Posterior vena cava (tissue), 2 donors: ENCODE measurements around the gene ALOX15. TPM values are rescaled to one million over a fixed set of nuclear protein-coding genes. Genes with fewer than 3 reads are reported as not detected.
A peak's percentile ranks its signal among the peaks of the same experiment; 100 is the strongest.
"Not testable (repeated sequence)": the region's sequence is repeated elsewhere in the genome, so short reads cannot be mapped to it uniquely, and the experiment has no call there.

Experiments
- DNase-seq: peaks from one replicate; pipeline ENCODE4 v3.0.0-alpha.2; 2020; ENCODE audit warnings: low spot score
- intact Hi-C, 2 donors: fragments of 100-400 bp; cut with DNase I; formaldehyde crosslinking; loops; one replicate each; pipeline versions ENCODE4 v1.14.1 to v1.14.2; 2022 to 2023
- total RNA-seq, 2 donors: library from RNA; stranded (reverse); fragmentation: NEBNext Ultra II Directional; extraction: Animal tissue kit (Norgen Biotek cat#: 25700); gene quantifications; one replicate each; pipeline ENCODE4 v1.2.1, GENCODE V29; 2021
- donor health status: DM: yes; HTN: yes; CAD: no.
- donor health status: DM: yes; HTN: yes; CAD: no.

Gene ALOX15
- total RNA-seq, 2 donors from 2014 or later: not detected

DNA sequence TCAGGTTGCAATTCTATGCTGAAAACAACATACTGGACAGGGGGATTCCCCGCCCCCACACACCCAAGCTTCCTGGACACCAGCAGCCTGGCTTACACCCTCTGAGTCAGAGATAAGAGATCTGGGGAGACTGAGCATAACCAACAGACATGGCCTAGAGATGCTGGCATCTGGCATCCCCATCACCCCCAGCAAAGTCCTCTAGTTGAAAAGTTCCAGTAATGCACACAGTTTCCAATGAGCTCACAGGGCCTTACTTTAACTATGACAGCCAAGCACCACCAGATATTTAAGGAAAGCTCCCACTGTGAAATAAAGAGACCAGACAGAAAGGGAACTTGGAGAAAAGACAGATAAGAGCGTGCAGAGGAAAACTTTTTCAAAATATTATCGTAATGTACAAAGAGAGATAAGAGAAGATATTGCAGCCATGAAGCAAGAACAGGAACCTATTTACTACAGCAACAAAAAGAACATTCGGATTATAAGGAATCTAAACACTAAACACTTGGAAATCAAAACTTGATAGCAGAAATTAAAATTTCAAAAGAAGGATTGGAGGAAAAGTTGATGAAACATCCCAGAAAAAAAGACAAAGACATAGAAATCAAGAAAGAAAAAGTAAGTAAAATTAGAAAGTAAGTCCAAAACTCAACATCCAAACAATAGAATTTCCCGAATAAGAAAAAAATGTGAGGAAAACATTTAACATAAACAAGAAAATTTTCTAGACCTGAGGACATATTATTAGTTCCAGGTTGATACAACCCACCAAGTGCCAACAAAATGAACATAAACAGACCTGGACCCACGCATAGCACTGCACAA, 17.2 kb upstream of the ALOX15 start:
- intact Hi-C loops: no loop called here

GRCh38 chr17:4657678-4658077, 16.2 kb upstream of the ALOX15 start:
- no peak for DNase-seq
- intact Hi-C loops: no loop called here

More for the DNA sequence above, 17.2 kb upstream of the ALOX15 start:
- DNase-seq: no peak

DNA sequence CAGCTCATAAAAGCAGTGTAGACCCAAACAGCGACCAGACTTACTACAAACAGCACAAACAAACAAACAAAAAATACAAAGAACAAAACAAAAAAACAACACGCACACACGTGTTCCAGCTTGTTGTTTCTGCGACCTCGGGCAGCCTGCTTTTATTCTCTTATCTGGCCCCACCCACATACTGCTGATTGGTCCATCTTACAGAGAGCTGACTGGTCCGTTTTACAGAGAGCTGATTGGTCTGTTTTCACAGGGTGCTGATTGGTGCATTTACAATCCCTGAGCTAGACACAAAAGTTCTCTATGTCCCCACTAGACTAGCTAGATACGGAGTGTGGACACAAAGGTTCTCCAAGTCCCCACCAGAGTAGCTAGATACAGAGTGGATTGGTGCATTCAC, 14.5 kb upstream of the ALOX15 start:
- DNase-seq, intact Hi-C loops: not testable (repeated sequence)

DNA sequence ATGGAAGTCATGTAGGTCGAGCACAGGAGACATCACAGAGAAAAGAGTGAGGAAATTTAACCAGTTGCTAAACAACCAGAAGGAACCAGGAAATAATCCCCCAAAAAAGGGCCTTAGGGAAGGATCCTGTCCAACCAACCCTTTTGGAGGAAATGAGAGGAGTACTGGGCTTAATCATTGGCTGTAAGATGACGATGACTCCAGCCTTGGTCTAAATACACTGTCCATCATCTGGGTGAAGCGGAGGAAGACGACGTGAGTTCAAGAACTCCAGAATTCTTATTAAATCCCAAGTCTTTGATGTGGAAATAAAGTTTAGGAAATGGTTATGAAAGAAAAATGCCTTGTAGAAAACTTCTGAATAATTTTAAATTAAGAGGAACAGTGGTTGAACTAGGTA, 11.5 kb upstream of the ALOX15 start:
- DNase-seq: no peak
- intact Hi-C loops: no loop called here

- no peak for DNase-seq
- intact Hi-C loops: no loop called here
Measured at GRCh38 chr17:4648741-4649140, 7.3 kb upstream of the ALOX15 start.

- intact Hi-C loops: no loop called here
- peak; percentile 72 for DNase-seq
Measured at GRCh38 chr17:4645642-4646041, 4.2 kb upstream of the ALOX15 start.

- intact Hi-C loops: no loop called here
- no peak for DNase-seq
Measured at GRCh38 chr17:4643676-4644075, 2.2 kb upstream of the ALOX15 start.

DNA sequence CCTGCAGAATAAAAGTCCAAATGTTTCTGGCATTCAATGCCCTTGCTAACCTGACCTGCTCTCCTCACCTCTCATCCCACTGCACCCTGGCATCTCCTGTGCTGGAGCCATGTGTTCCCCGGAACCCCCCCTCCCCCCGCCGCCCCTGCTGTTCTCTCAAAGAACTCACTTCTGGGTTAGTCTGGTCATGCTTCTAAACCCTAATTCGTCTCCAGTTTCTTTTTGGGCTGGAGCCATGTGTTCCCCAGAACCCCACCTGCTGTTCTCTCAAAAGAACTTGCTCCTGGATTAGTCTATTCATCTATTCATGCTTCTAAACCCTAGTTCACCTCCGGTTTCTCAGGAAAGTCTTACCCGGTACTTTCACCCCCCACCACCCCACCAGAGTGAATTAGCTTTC, 808 bp upstream of the ALOX15 start:
- intact Hi-C loops: no loop called here
- DNase-seq: no peak

- peak; percentile 23 for DNase-seq
- intact Hi-C loops: not testable (repeated sequence)
Measured at GRCh38 chr17:4640569-4641188, 799 bp downstream of the ALOX15 start.

GRCh38 chr17:4639301-4640059, 2.0 kb downstream of the ALOX15 start:
- peak; percentile 79 for DNase-seq
- intact Hi-C loops: not testable (repeated sequence)

DNA sequence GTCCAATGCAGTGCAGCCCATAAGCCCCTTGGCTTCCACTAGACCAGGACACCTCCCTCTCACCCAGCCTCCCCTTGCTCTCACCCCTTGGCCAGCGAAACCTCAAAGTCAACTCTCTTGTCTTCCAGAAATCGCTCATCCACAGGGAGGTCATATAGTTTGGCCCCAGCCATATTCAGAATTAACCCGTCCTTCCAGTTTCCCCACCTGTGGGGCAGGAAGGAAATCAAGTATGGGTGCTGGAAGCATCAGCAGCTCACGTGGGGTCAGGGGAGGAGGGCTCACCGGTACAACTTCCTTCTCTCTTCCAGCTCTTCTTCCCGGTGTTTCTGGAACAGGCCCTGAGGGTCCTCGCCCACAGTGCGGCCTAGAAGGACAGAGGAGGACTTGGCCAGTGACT, 2.7 kb downstream of the ALOX15 start:
- DNase-seq: peak; percentile 40
- intact Hi-C loops: not testable (repeated sequence)

DNA sequence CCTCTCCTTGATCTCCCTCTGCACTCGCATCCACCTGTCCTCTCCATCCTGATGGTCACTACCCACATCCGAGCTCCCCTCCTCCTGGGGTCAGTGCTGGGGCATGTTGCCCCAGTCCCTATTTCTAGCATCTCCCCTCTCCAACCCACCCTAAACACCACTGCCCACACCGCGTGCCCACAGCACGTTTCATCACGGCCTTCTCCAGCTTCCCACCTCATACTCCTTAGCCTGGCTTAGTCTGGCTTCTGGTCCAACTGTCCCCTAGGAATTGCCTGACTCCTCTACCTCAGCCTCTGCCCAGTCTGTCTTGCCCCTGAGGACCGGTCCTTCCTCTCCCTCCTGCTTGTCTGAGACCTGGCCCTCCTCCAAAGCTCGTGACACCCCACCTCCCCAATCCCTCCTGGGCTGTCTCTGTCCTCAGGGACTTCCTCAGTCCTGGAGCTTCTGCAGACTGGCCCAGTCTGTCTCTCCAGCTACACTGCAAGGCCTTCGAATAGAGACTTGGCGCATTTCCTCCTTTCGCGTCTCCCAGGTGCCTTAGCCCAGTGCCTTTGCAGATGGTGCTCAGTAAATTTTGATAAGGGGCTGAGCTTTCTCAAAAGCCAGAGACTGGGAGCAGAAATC, 4.9 kb downstream of the ALOX15 start:
- intact Hi-C loops: no loop called here
- peak; percentile 44 for DNase-seq

GRCh38 chr17:4635823-4636375, 5.6 kb downstream of the ALOX15 start:
- intact Hi-C loops: no loop called here
- DNase-seq: peak; percentile 76

DNA sequence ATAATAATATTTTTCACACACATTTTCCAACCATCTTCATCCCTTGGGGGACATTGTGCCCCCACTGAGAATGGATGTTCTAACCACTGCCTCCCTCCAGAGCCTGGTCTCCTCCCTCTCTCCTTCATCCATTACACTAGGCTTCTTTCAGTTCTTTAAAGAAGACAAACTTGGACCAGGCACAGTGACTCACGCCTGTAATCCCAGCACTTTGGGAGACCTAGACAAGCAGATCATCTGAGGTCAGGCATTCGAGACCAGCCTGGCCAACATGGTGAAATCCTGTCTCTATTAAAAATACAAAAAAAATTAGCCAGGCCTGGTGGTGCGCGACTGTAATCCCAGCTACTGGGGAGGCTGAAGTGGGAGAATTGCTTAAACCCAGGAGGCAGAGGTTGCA, 6.5 kb downstream of the ALOX15 start:
- intact Hi-C loops: no loop called here
- no peak for DNase-seq

GRCh38 chr17:4633643-4634042, 7.8 kb downstream of the ALOX15 start:
- intact Hi-C loops: loop anchor here in 1 of 2 donors (1.0 kb wide), 1 partner anchor 64 kb away; no protein-coding TSS in a partner anchor
- no peak for DNase-seq

GRCh38 chr17:4632581-4632920, 8.9 kb downstream of the ALOX15 start:
- DNase-seq: no peak
- intact Hi-C loops: no loop called here

DNA sequence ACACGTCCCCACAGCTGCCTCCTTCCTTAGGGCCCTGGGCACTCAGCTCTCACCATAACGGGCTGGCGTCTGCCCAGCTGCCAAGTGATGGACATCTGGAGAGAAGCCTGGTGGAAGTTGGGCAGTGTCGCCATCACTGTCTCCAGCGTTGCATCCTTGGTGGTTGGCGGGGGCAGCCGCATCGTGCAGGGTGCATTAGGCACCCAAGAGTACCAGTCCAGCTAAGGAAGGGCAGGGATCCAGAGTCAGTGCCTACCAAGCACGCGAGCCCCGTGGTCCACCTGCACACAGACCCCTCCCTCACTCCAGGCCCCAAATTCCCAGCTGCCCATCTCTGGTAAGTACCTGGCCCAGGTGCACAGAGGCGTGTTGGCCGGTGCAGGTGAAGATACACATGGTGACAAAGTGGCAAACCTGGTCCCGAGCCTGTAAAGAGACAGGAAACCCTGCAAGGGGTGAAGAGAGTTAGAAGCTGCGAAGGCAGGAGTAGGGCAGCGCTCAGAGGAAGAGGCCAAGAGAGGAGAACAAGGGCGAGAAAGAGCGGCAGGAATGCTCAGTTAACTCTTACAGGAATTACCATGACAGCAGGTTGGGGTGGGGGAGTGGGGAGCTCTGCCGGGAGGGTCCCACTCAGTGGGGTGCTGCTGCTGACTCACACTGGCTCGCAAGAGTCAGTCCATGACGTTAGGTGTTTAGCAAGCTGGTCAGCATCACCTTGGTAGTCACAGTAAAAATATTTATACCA, 9.5 kb downstream of the ALOX15 start:
- peak; percentile 35 for DNase-seq
- intact Hi-C loops: no loop called here

DNA sequence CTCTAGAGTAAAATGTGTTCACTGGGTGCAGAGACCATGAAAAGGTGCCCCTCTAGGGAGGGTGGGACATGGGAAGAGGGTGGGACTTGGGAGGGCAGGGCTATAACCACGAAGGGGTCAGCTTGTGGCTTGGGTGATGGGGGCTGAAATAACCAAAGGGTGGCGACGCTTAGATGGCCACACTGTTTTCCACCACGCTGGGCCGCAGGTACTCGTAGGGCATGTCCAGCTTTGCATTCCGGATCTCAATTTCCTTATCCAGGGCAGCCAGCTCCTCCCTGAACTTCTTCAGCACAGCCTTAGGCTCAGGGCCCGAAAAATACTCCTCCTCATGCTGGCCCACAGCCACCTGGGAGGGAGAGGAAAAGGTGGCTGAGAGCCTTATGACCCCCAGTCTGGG, 10.0 kb downstream of the ALOX15 start:
- intact Hi-C loops: no loop called here

DNA sequence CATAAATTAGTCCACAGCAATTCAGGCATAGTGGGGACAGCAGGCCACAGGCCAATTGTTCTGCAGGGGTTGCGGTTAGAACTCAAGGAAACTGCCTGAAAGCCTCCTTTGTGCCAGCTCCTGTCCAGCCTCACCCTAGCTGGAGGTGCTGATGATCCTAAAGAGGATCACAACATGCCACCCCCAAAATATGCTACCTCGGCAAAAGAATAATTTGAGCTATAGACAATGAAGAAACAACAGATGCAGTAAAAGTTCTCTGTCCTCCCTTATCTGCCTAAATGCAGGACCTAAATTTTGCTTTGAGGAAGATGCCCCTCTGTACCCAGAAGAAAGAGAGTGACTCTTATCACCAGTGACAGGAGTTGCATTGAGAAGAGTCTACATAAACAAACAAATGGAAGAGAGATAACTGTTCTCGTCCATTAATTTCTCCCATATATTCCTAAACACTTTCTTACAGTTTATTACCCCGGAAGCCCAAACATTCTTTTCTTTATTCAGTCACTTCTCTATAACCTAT, 14.7 kb downstream of the ALOX15 start:
- no peak for DNase-seq
- intact Hi-C loops: no loop called here

More for the DNA sequence above, 10.0 kb downstream of the ALOX15 start:
- peak; percentile 60 for DNase-seq
